ENCODE data around the gene PTBP3. TPM values are rescaled to one million over a fixed set of nuclear protein-coding genes. Genes with fewer than 3 reads are reported as not detected.

The PTBP3 gene
- total and polyA plus RNA-seq, 2 of the 13 experiments (the other 11 are each of a cell fraction or from before 2014, with no cell fraction given): 52.8 to 61.1 TPM

- H3K27ac ChIP-seq (ENCODE audit: extremely low read length, insufficient read depth, low read length): no peak overlapping the region
- FAIRE-seq: no peak
Observed at GRCh38 chr9:112207451-112207850, 126.0 kb downstream of the PTBP3 start.

GRCh38 chr9:112203536-112203935 is 129.9 kb downstream of the PTBP3 start:
- ChIA-PET CTCF (ENCODE audit: low intra/inter-chr PET ratio, low total read pairs) (no interaction called here), POLR2A (no interaction called here)
- no peak overlapping the region for H2AFZ ChIP-seq (ENCODE audit: low read length)
- FAIRE-seq (no peak), DNase-seq (ENCODE audit: low spot score) (no peak), ATAC-seq (no peak)
- peaks cover 9% of the 10 kb centered on the region for H3K4me1 ChIP-seq (ENCODE audit: insufficient read depth, low read length)
- no peak overlapping the region for H3K9ac ChIP-seq (ENCODE audit: insufficient read depth, low read depth, low read length)
- BruUV-seq (replicated peaks): no TSS peak
- H3K36me3 ChIP-seq (replicated peaks in 1 of 2; ENCODE audit: control insufficient read depth in 1 of 2, insufficient read depth in 2 of 2, low read length in 2 of 2): peaks cover 0 to 6% of the 10 kb centered on the region in 2 experiments; a peak in 1 of 5 replicates
- H3K27me3 ChIP-seq (ENCODE audit: control insufficient read depth in 1 of 2, insufficient read depth in 2 of 2, low read length in 2 of 2): no peaks in the 10 kb centered on the region
- in situ Hi-C loops (cut with HindIII; ENCODE audit: extremely low pct_ligation_motif_present, low pct_unique_long_range_greater_than_20kb): no loop called here
- H3K4me3 ChIP-seq (replicated peaks in 1 of 3; ENCODE audit: insufficient read depth in 1 of 3, low read depth in 2 of 3, low read length in 3 of 3): no peak overlapping the region
- no peaks in the 10 kb centered on the region for H4K20me1 ChIP-seq (ENCODE audit: insufficient read depth, low read length)
- no peak overlapping the region for H3K27ac ChIP-seq (ENCODE audit: extremely low read length, insufficient read depth, low read length)
- intact Hi-C loops (cut with micrococcal nuclease; ENCODE audit: unreplicated experiment): no loop called here
- no peak overlapping the region for H3K4me2 ChIP-seq (ENCODE audit: low read depth, low read length)
- peaks cover 7% of the 10 kb centered on the region for H3K9me3 ChIP-seq (ENCODE audit: low read length)
- H3K79me2 ChIP-seq (ENCODE audit: insufficient read depth, low read length): no peaks in the 10 kb centered on the region
- 87% methylated on average over 2 of the region's 2 CpGs for WGBS (ENCODE audit: low lambda C conversion rate)
- TF ChIP-seq ZNF607 (CRISPR knock-in tag; IDR thresholded peaks at IDR 0.05; ENCODE audit: borderline replicate concordance) (no peak), TMF1 (CRISPR knock-in tag; IDR thresholded peaks at IDR 0.05; ENCODE audit: low read depth) (no peak), ZNF766 (CRISPR knock-in tag; IDR thresholded peaks at IDR 0.05; ENCODE audit: borderline replicate concordance) (no peak), TRIM22 (IDR thresholded peaks at IDR 0.05) (no peak), ZNF121 (CRISPR knock-in tag; IDR thresholded peaks at IDR 0.05) (no peak), ZNF407 (CRISPR knock-in tag; IDR thresholded peaks at IDR 0.05; ENCODE audit: not compliant biosample characterization) (no peak), RBM22 (optimal IDR thresholded peaks at IDR 0.05; ENCODE audit: low read length) (no peak)

More at GRCh38 chr9:112207451-112207850, 126.0 kb downstream of the PTBP3 start:
- H3K79me2 ChIP-seq (ENCODE audit: insufficient read depth, low read length): no peaks in the 10 kb centered on the region
- no peak overlapping the region for H3K4me2 ChIP-seq (ENCODE audit: low read depth, low read length)
- CTCF ChIA-PET (ENCODE audit: low intra/inter-chr PET ratio, low total read pairs): no interaction called here
- no peaks in the 10 kb centered on the region for H3K27me3 ChIP-seq (ENCODE audit: control insufficient read depth in 1 of 2, insufficient read depth in 2 of 2, low read length in 2 of 2)
- no TSS peak for BruUV-seq (replicated peaks)
- POLR2A ChIA-PET: interaction anchor here (0.8 kb wide), 1 partner anchor 31 kb away, joined by 3 read pairs; no protein-coding TSS in a partner anchor
- peaks cover 27% of the 10 kb centered on the region for H3K4me1 ChIP-seq (ENCODE audit: insufficient read depth, low read length)
- no peak for ATAC-seq
- H2AFZ ChIP-seq (ENCODE audit: low read length): no peak overlapping the region
- no peak for DNase-seq (ENCODE audit: low spot score)
- no peak overlapping the region for H3K4me3 ChIP-seq (replicated peaks in 1 of 3; ENCODE audit: insufficient read depth in 1 of 3, low read depth in 2 of 3, low read length in 3 of 3)
- TF ChIP-seq ZNF563 (CRISPR knock-in tag; IDR thresholded peaks at IDR 0.05) (no peak), MAFK (conservative IDR thresholded peaks at IDR 0.05 in 1 of 2, IDR thresholded peaks at IDR 0.05 in 1 of 2; ENCODE audit: low read length in 2 of 2) (peak in 1 of 2 experiments; percentile 34; a peak in 2 of 4 replicates), ZNF136 (CRISPR knock-in tag; IDR thresholded peaks at IDR 0.05; ENCODE audit: low read depth) (0 out of 2 replicates have a peak, but pooled peaks have one; percentile 76)
- no peaks in the 10 kb centered on the region for H4K20me1 ChIP-seq (ENCODE audit: insufficient read depth, low read length)
- H3K36me3 ChIP-seq (replicated peaks in 1 of 2; ENCODE audit: control insufficient read depth in 1 of 2, insufficient read depth in 2 of 2, low read length in 2 of 2): peaks cover 0 to 26% of the 10 kb centered on the region in 2 experiments; a peak in 2 of 5 replicates
- 100% methylated on average over 1 of the region's 1 CpG for WGBS (ENCODE audit: low lambda C conversion rate)
- in situ Hi-C loops (cut with HindIII; ENCODE audit: extremely low pct_ligation_motif_present, low pct_unique_long_range_greater_than_20kb) (no loop called here), intact Hi-C loops (cut with micrococcal nuclease; ENCODE audit: unreplicated experiment) (no loop called here)
- H3K9me3 ChIP-seq (ENCODE audit: low read length): peaks cover 7% of the 10 kb centered on the region
- H3K9ac ChIP-seq (ENCODE audit: insufficient read depth, low read depth, low read length): no peak overlapping the region
